HepG2 (cell line): ENCODE results near the gene VARS1. TPM values are rescaled to one million over a fixed set of nuclear protein-coding genes. Genes with fewer than 3 reads are reported as not detected.

Source experiments
- BCL3 ChIP-seq: sonication (generic); formaldehyde crosslinking; IDR thresholded peaks from 2 replicates; pipeline ENCODE4 v1.5.1; 2020; ENCODE audit warnings: mild to moderate bottlenecking, missing genetic modification reagents, moderate library complexity
- BHLHE40 ChIP-seq: IDR thresholded peaks from 2 replicates; pipeline ENCODE4 v1.6.1; 2011; ENCODE audit warnings: low read length, improper control_type of control experiment
- ETS1 ChIP-seq: sonication (generic); formaldehyde crosslinking; IDR thresholded peaks from 2 replicates; pipeline ENCODE4 v1.4.0; 2020; ENCODE audit warnings: missing genetic modification reagents
- MAX ChIP-seq: IDR thresholded peaks from 2 replicates; pipeline ENCODE4 v1.6.1; 2012; ENCODE audit warnings: inconsistent platforms
- NR2C2 ChIP-seq: sonication (generic); formaldehyde crosslinking; IDR thresholded peaks from 2 replicates; pipeline ENCODE4 v1.4.0; 2020; ENCODE audit warnings: missing genetic modification reagents, mild to moderate bottlenecking, moderate library complexity, borderline replicate concordance
- POLR2AphosphoS5 ChIP-seq: IDR thresholded peaks from 2 replicates; pipeline ENCODE4 v1.6.1; 2012; ENCODE audit warnings: low read depth, low read length
- SATB2 ChIP-seq: sonication (generic); formaldehyde crosslinking; IDR thresholded peaks from 2 replicates; pipeline ENCODE4 v1.5.0; 2020; ENCODE audit warnings: missing genetic modification reagents
- TCF7 ChIP-seq: sonication (generic); IDR thresholded peaks from 2 replicates; pipeline ENCODE4 v1.6.1; 2016; ENCODE audit warnings: antibody characterized with exemption, low read depth
- ZNF101 ChIP-seq: sonication (generic); formaldehyde crosslinking; IDR thresholded peaks from 2 replicates; pipeline ENCODE4 v1.4.0; 2020; ENCODE audit warnings: mild to moderate bottlenecking, low read depth, missing genetic modification reagents, borderline replicate concordance
- ZNF24 ChIP-seq: fragments of 450-650 bp; IDR thresholded peaks from 2 replicates; pipeline ENCODE4 v1.6.1; 2017; ENCODE audit warnings: antibody characterized with exemption, mild to moderate bottlenecking
- ZNF280D ChIP-seq: sonication (generic); formaldehyde crosslinking; IDR thresholded peaks from 2 replicates; pipeline ENCODE4 v1.5.1; 2020; ENCODE audit warnings: mild to moderate bottlenecking, missing genetic modification reagents
- ZNF343 ChIP-seq: sonication (generic); formaldehyde crosslinking; IDR thresholded peaks from 2 replicates; pipeline ENCODE4 v1.4.0; 2020; ENCODE audit warnings: mild to moderate bottlenecking, missing genetic modification reagents
- ZNF350 ChIP-seq: sonication (generic); formaldehyde crosslinking; IDR thresholded peaks from 2 replicates; pipeline ENCODE4 v1.4.0; 2020; ENCODE audit warnings: mild to moderate bottlenecking, low read depth, missing genetic modification reagents, borderline replicate concordance
- ZNF766 ChIP-seq: sonication (generic); formaldehyde crosslinking; IDR thresholded peaks from 2 replicates; pipeline ENCODE4 v1.5.0; 2020; ENCODE audit warnings: missing genetic modification reagents, borderline replicate concordance
- polyA plus RNA-seq, 8 experiments: library from polyadenylated mRNA; depleted of rRNA in 3 of 8; stranded (reverse) in 7 of 8; unstranded in 1 of 8; fragments of >200 nt; fragmentation: Illumina TruSeq in 4 of 8; extraction: Trizol in 4 of 8; gene quantifications; 2 replicates each; pipeline versions ENCODE4 v1.2.1 to v1.2.3, GENCODE V29; 2011 to 2016; ENCODE audit warnings: low read depth in 4 of 8, missing spikeins in 1 of 8, mixed read lengths in 1 of 8; ENCODE audit not compliant: insufficient read depth in 1 of 8
- total RNA-seq, 5 experiments: library from RNA; depleted of rRNA; stranded (reverse); fragments of >200 nt; fragmentation: Illumina TruSeq; extraction: Trizol; gene quantifications; 2 replicates each; pipeline ENCODE4 v1.2.3, GENCODE V29; 2016; ENCODE audit warnings: low read depth in 1 of 5
- TF ChIP-seq, protein P1 (sequence below): sonication (generic); formaldehyde crosslinking; IDR thresholded peaks from 2 replicates; pipeline ENCODE4 v1.5.0; 2020; ENCODE audit warnings: mild to moderate bottlenecking, missing genetic modification reagents
- TF ChIP-seq, protein P2 (sequence below): sonication (generic); formaldehyde crosslinking; IDR thresholded peaks from 2 replicates; pipeline ENCODE4 v1.9.0; 2021; ENCODE audit warnings: missing genetic modification reagents, borderline replicate concordance
- TF ChIP-seq, protein P3 (sequence below): sonication (generic); formaldehyde crosslinking; IDR thresholded peaks from 2 replicates; pipeline ENCODE4 v1.4.0; 2020; ENCODE audit warnings: missing genetic modification reagents

VARS1 gene
- total and polyA plus RNA-seq, 2 of the 13 experiments (the other 11 are each of a cell fraction or from before 2014, with no cell fraction given): 14.7 to 56.1 TPM

- no peak for TF ChIP-seq NR2C2
- TF ChIP-seq ZNF280D (CRISPR knock-in tag): no peak
- TF ChIP-seq, protein P1, sequence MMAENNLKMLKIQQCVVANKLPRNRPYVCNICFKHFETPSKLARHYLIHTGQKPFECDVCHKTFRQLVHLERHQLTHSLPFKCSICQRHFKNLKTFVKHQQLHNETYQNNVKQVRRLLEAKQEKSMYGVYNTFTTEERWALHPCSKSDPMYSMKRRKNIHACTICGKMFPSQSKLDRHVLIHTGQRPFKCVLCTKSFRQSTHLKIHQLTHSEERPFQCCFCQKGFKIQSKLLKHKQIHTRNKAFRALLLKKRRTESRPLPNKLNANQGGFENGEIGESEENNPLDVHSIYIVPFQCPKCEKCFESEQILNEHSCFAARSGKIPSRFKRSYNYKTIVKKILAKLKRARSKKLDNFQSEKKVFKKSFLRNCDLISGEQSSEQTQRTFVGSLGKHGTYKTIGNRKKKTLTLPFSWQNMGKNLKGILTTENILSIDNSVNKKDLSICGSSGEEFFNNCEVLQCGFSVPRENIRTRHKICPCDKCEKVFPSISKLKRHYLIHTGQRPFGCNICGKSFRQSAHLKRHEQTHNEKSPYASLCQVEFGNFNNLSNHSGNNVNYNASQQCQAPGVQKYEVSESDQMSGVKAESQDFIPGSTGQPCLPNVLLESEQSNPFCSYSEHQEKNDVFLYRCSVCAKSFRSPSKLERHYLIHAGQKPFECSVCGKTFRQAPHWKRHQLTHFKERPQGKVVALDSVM (CRISPR knock-in tag): peak; percentile 3; the same call in 1 of the 2 replicates
- 0 out of 2 replicates have a peak, but pooled peaks have one; percentile 39 for TF ChIP-seq ZNF766 (CRISPR knock-in tag)
- no peak for TF ChIP-seq BCL3
- TF ChIP-seq, protein P2, sequence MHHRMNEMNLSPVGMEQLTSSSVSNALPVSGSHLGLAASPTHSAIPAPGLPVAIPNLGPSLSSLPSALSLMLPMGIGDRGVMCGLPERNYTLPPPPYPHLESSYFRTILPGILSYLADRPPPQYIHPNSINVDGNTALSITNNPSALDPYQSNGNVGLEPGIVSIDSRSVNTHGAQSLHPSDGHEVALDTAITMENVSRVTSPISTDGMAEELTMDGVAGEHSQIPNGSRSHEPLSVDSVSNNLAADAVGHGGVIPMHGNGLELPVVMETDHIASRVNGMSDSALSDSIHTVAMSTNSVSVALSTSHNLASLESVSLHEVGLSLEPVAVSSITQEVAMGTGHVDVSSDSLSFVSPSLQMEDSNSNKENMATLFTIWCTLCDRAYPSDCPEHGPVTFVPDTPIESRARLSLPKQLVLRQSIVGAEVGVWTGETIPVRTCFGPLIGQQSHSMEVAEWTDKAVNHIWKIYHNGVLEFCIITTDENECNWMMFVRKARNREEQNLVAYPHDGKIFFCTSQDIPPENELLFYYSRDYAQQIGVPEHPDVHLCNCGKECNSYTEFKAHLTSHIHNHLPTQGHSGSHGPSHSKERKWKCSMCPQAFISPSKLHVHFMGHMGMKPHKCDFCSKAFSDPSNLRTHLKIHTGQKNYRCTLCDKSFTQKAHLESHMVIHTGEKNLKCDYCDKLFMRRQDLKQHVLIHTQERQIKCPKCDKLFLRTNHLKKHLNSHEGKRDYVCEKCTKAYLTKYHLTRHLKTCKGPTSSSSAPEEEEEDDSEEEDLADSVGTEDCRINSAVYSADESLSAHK: no peak
- TF ChIP-seq ETS1 (CRISPR knock-in tag): 0 out of 2 replicates have a peak, but pooled peaks have one; percentile 54
- no peak for TF ChIP-seq BHLHE40
- no peak for TF ChIP-seq ZNF350 (CRISPR knock-in tag)
- no peak for TF ChIP-seq MAX
- 0 out of 2 replicates have a peak, but pooled peaks have one; percentile 22 for TF ChIP-seq SATB2
- TF ChIP-seq, protein P3, sequence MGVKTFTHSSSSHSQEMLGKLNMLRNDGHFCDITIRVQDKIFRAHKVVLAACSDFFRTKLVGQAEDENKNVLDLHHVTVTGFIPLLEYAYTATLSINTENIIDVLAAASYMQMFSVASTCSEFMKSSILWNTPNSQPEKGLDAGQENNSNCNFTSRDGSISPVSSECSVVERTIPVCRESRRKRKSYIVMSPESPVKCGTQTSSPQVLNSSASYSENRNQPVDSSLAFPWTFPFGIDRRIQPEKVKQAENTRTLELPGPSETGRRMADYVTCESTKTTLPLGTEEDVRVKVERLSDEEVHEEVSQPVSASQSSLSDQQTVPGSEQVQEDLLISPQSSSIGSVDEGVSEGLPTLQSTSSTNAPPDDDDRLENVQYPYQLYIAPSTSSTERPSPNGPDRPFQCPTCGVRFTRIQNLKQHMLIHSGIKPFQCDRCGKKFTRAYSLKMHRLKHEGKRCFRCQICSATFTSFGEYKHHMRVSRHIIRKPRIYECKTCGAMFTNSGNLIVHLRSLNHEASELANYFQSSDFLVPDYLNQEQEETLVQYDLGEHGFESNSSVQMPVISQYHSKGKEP (CRISPR knock-in tag): no peak
- no peak for TF ChIP-seq ZNF24
- no peak for TF ChIP-seq ZNF343 (CRISPR knock-in tag)
- no peak for TF ChIP-seq POLR2AphosphoS5
- no peak for TF ChIP-seq TCF7
- no peak for TF ChIP-seq ZNF101 (CRISPR knock-in tag)
Observed at GRCh38 chr6:31826793-31827285, 31.3 kb upstream of the VARS1 start (continued).
